HCT116 (cell line): ENCODE measurements around the gene GSTM4. TPM values are rescaled to one million over a fixed set of nuclear protein-coding genes. Genes with fewer than 3 reads are reported as not detected.

Experiments used
- ATAC-seq: fragments of 200-7000 bp; cut with Tn5 transposase; 2 replicates; pipeline ENCODE4 v1.9.1; 2020; ENCODE audit warnings: mild to moderate bottlenecking, moderate library complexity
- BruUV-seq: library from RNA; stranded (reverse); fragments of 400-500 nt; replicated peaks from 2 replicates; lab custom pipeline; 2021; lab: Mats Ljungman, UMichigan
- CTCF ChIA-PET: fragments of 300-600 bp; sonication (Branson Sonifier 250); formaldehyde crosslinking; loops from one replicate; lab custom pipeline; 2021; ENCODE audit warnings: antibody characterized with exemption; lab: Charles Lee
- POLR2A ChIA-PET: fragments of 300-600, 350-600 bp; sonication (Branson Sonifier 250); formaldehyde crosslinking; loops from one replicate; lab custom pipeline; 2021; ENCODE audit warnings: antibody characterized with exemption; lab: Charles Lee
- RAD21 ChIA-PET, 2 experiments: fragments of 300-600 bp; sonication (Branson Sonifier 250); formaldehyde crosslinking; loops; one replicate each; lab custom pipeline; 2023; ENCODE audit warnings: low total read pairs in 2 of 2; ENCODE audit not compliant: uncharacterized antibody in 2 of 2, unreplicated experiment in 2 of 2, low non-redundant PET in 1 of 2; lab: Charles Lee
- DNase-seq: peaks from one replicate; pipeline ENCODE4 v3.0.0-alpha.2; 2010; ENCODE audit warnings: low read depth, low spot score
- H2AFZ ChIP-seq: fragments of 200-600 bp; shearing (Covaris generic), sonication (generic); 2 replicates; pipeline ENCODE4 v1.6.1; 2017; ENCODE audit warnings: low read depth, mixed run types, mixed read lengths, antibody characterized with exemption, low read length; ENCODE audit not compliant: poor library complexity, severe bottlenecking
- H3K27ac ChIP-seq: 2 replicates; pipeline ENCODE4 v1.5.1; 2012; ENCODE audit warnings: low read depth, low read length
- H3K27me3 ChIP-seq: fragments of 200-600 bp; sonication (generic); 2 replicates; pipeline ENCODE4 v1.6.1; 2016; ENCODE audit warnings: mixed run types, low read length, mixed read lengths; ENCODE audit not compliant: insufficient read depth
- H3K36me3 ChIP-seq, 2 experiments: fragments of 200-500 bp in 1 of 2; fragments of 200-600 bp in 1 of 2; sonication (Bioruptor generic) in 1 of 2; sonication (generic) in 1 of 2; 2 replicates each; pipeline versions ENCODE4 v1.5.1 to v1.6.1; 2014 to 2016; ENCODE audit warnings: low read length in 2 of 2, inconsistent platforms in 1 of 2, mixed read lengths in 1 of 2, mixed run types in 1 of 2; ENCODE audit not compliant: insufficient read depth in 2 of 2, control insufficient read depth in 1 of 2
- H3K4me1 ChIP-seq, 2 experiments: fragments of 200-600 bp in 1 of 2; sonication (generic) in 1 of 2; 2 replicates each; pipeline versions ENCODE4 v1.5.1 to v1.6.1; 2012 to 2017; ENCODE audit warnings: low read length in 2 of 2, inconsistent platforms in 1 of 2, mild to moderate bottlenecking in 1 of 2, mixed read lengths in 1 of 2, mixed run types in 1 of 2, moderate library complexity in 1 of 2; ENCODE audit not compliant: insufficient read depth in 2 of 2, control insufficient read depth in 1 of 2
- H3K4me2 ChIP-seq: fragments of 200-600 bp; sonication (generic); 2 replicates; pipeline ENCODE4 v1.6.1; 2017; ENCODE audit warnings: mixed run types, low read length, mixed read lengths
- H3K4me3 ChIP-seq, 2 experiments: fragments of 200-600 bp in 1 of 2; sonication (generic) in 1 of 2; replicated peaks in 1 of 2; 2 replicates each; pipeline ENCODE4 v1.5.1; 2011 to 2016; ENCODE audit warnings: low read length in 2 of 2, control low read depth in 1 of 2, low read depth in 1 of 2, mild to moderate bottlenecking in 1 of 2, mixed read lengths in 1 of 2, mixed run types in 1 of 2
- H3K79me2 ChIP-seq: fragments of 200-600 bp; sonication (generic); 2 replicates; pipeline ENCODE4 v1.6.1; 2017; ENCODE audit warnings: mild to moderate bottlenecking, mixed run types, low read length, moderate library complexity, mixed read lengths; ENCODE audit not compliant: insufficient read depth
- H3K9ac ChIP-seq: fragments of 200-600 bp; sonication (generic); 2 replicates; pipeline ENCODE4 v1.6.1; 2016; ENCODE audit warnings: low read length, mixed read lengths
- H3K9me2 ChIP-seq: fragments of 200-600 bp; sonication (generic), shearing (Covaris generic); 2 replicates; pipeline ENCODE4 v1.6.1; 2017; ENCODE audit warnings: mixed run types, mild to moderate bottlenecking, moderate library complexity; ENCODE audit not compliant: insufficient read depth
- H3K9me3 ChIP-seq, 2 experiments: fragments of 200-500 bp in 1 of 2; fragments of 200-600 bp in 1 of 2; sonication (Bioruptor generic) in 1 of 2; sonication (generic) in 1 of 2; 2 replicates each; pipeline ENCODE4 v1.6.1; 2014 to 2017; ENCODE audit warnings: low read length in 2 of 2, mixed read lengths in 2 of 2, inconsistent platforms in 1 of 2, low read depth in 1 of 2, mild to moderate bottlenecking in 1 of 2, mixed run types in 1 of 2, moderate library complexity in 1 of 2; ENCODE audit not compliant: control insufficient read depth in 1 of 2, insufficient read depth in 1 of 2
- H4K20me1 ChIP-seq: fragments of 200-600 bp; sonication (generic), shearing (Covaris generic); 2 replicates; pipeline ENCODE4 v1.6.1; 2017; ENCODE audit warnings: mixed run types, mild to moderate bottlenecking, moderate library complexity; ENCODE audit not compliant: insufficient read depth
- CBX3 ChIP-seq: IDR thresholded peaks from 2 replicates; pipeline ENCODE4 v1.6.1; 2012; ENCODE audit warnings: low read depth
- CEBPB ChIP-seq: IDR thresholded peaks from 2 replicates; pipeline ENCODE4 v1.6.1; 2012; ENCODE audit warnings: low read depth
- CTCF ChIP-seq, 3 experiments: fragments of 200-600 bp in 1 of 3; sonication (generic) in 1 of 3; IDR thresholded peaks in 2 of 3; conservative IDR thresholded peaks in 1 of 3; 2 replicates each; pipeline ENCODE4 v1.5.1; 2012 to 2017; ENCODE audit warnings: low read depth in 2 of 3, low read length in 2 of 3, antibody characterized with exemption in 1 of 3, borderline replicate concordance in 1 of 3, control low read depth in 1 of 3, mild to moderate bottlenecking in 1 of 3, mixed read lengths in 1 of 3, mixed run types in 1 of 3, moderate library complexity in 1 of 3; ENCODE audit not compliant: insufficient read depth in 1 of 3
- EGR1 ChIP-seq: IDR thresholded peaks from 2 replicates; pipeline ENCODE4 v1.6.1; 2012; ENCODE audit warnings: low read depth
- MAX ChIP-seq: IDR thresholded peaks from 2 replicates; pipeline ENCODE4 v1.6.1; 2012
- POLR2A ChIP-seq: IDR thresholded peaks from 2 replicates; pipeline ENCODE4 v1.7.0; 2011; ENCODE audit warnings: borderline replicate concordance; ENCODE audit not compliant: insufficient read depth, insufficient read length; ENCODE audit errors: extremely low read depth
- REST ChIP-seq: IDR thresholded peaks from 2 replicates; pipeline ENCODE4 v1.6.1; 2012; ENCODE audit warnings: low read depth
- SIN3A ChIP-seq: IDR thresholded peaks from 2 replicates; pipeline ENCODE4 v1.6.1; 2012; ENCODE audit warnings: low read depth
- YY1 ChIP-seq: IDR thresholded peaks from 2 replicates; pipeline ENCODE4 v1.6.1; 2011; ENCODE audit warnings: low read length, low read depth, moderate library complexity, mild to moderate bottlenecking; ENCODE audit not compliant: insufficient replicate concordance; ENCODE audit errors: extremely low read depth
- intact Hi-C: fragments of 100-400 bp; cut with micrococcal nuclease; formaldehyde crosslinking; loops from 2 replicates; pipeline ENCODE4 v1.10.0; 2022
- total RNA-seq: library from RNA; stranded (reverse); gene quantifications from one replicate; pipeline ENCODE4 v1.2.1, GENCODE V29; 2021; ENCODE audit not compliant: unreplicated experiment

GSTM4 gene
- total RNA-seq, 1 experiment from 2014 or later, result 15.9 TPM

GRCh38 chr1:109641861-109642260 lies 14.0 kb upstream of the GSTM4 start:
- ChIA-PET CTCF (interaction anchor here (3.3 to 4.0 kb wide), 4 partner anchors 7 to 342 kb away, joined by 50 to 73 read pairs (median 58); partner anchors contain the start of gene AHCYL1), RAD21 (interaction anchor here in 1 of 2 experiments (2.4 kb wide), 1 partner anchor 96 kb away, joined by 8 read pairs; no protein-coding TSS in a partner anchor), POLR2A (no interaction called here)
- Histone ChIP-seq H3K4me3 (no peak overlapping the region), H3K4me1 (peaks cover 3 to 19% of the 10 kb centered on the region in 2 experiments), H3K27me3 (no peaks in the 10 kb centered on the region), H3K79me2 (no peaks in the 10 kb centered on the region)
- no peak for TF ChIP-seq CEBPB
- TF ChIP-seq YY1, result no peak
- TF ChIP-seq POLR2A, result no peak
- no peak for TF ChIP-seq CTCF (IDR thresholded peaks at IDR 0.05 in 2 of 3, conservative IDR thresholded peaks at IDR 0.05 in 1 of 3; ENCODE audit: borderline replicate concordance in 1 of 3, insufficient read depth in 1 of 3, low read depth in 2 of 3, low read length in 2 of 3)
- TF ChIP-seq MAX, result no peak
- TF ChIP-seq SIN3A, result no peak
- no peak for TF ChIP-seq REST
- TF ChIP-seq EGR1, result no peak
- TF ChIP-seq CBX3, result no peak
- TF ChIP-seq, all 23 proteins: peak for 0
- ATAC-seq, result no peak
- no peak for DNase-seq
- intact Hi-C loops, result loop anchor here (2.0 kb wide), 1 partner anchor 95 kb away; no protein-coding TSS in a partner anchor
- Histone ChIP-seq H2AFZ (no peak overlapping the region), H3K9me2 (no peaks in the 10 kb centered on the region), H3K4me2 (no peak overlapping the region), H3K9me3 (no peaks in the 10 kb centered on the region), H3K27ac (no peak overlapping the region), H3K36me3 (no peaks in the 10 kb centered on the region), H4K20me1 (no peaks in the 10 kb centered on the region), H3K9ac (no peak overlapping the region)
- no TSS peak for BruUV-seq
